ENCODE results near the gene F13A1. TPM values are rescaled to one million over a fixed set of nuclear protein-coding genes. Genes with fewer than 3 reads are reported as not detected.

F13A1 gene
- polyA plus RNA-seq (2013, experiment 1 of 4), result 1.6 TPM
- polyA plus RNA-seq (2013, experiment 2 of 4), result 0.91 TPM
- 0.27 TPM for polyA plus RNA-seq (2013, experiment 3 of 4)
- polyA plus RNA-seq (2013, experiment 4 of 4), result 0.65 TPM

GRCh38 chr6:6319952-6320811 is at the start of gene F13A1:
Gene F13A1 (minus strand): TSS chr6:6320662. CDS start chr6:6318664, 1,998 bp downstream.
- peak within 1 kb of the TSS; percentile 25 for H3K4me3 ChIP-seq (ENCODE audit: insufficient read depth, low read depth, low read length)
- no peak within 1 kb of the TSS for H3K27ac ChIP-seq (ENCODE audit: insufficient read depth, low read depth, low read length, poor library complexity, severe bottlenecking)
- 2 to 3% methylated on average over 39 of the region's 39 CpGs for WGBS, 2 experiments
- H3K4me1 ChIP-seq (ENCODE audit: control insufficient read depth, insufficient read depth, low read length), result peaks cover 24% of the 10 kb centered on the region
- H3K9me3 ChIP-seq (ENCODE audit: control insufficient read depth, low read length), result no peaks in the 10 kb centered on the region
- H3K27me3 ChIP-seq (ENCODE audit: control insufficient read depth, insufficient read depth, low read length, poor library complexity, severe bottlenecking), result peaks cover 29% of the 10 kb centered on the region
- no peaks in the 10 kb centered on the region for H3K36me3 ChIP-seq (ENCODE audit: control insufficient read depth, insufficient read depth, low read length)

GRCh38 chr6:6368684-6369052 is 48.2 kb upstream of the F13A1 start:
- H3K4me3 ChIP-seq (ENCODE audit: insufficient read depth, low read depth, low read length), result no peak overlapping the region
- H3K4me1 ChIP-seq (ENCODE audit: control insufficient read depth, insufficient read depth, low read length), result no peaks in the 10 kb centered on the region
- H3K27ac ChIP-seq (ENCODE audit: insufficient read depth, low read depth, low read length, poor library complexity, severe bottlenecking), result no peak overlapping the region
- no peaks in the 10 kb centered on the region for H3K27me3 ChIP-seq (ENCODE audit: control insufficient read depth, insufficient read depth, low read length, poor library complexity, severe bottlenecking)
- H3K36me3 ChIP-seq (ENCODE audit: control insufficient read depth, insufficient read depth, low read length), result no peaks in the 10 kb centered on the region
- H3K9me3 ChIP-seq (ENCODE audit: control insufficient read depth, low read length), result no peaks in the 10 kb centered on the region
- WGBS, 2 experiments, result 89 to 97% methylated on average over 1 of the region's 1 CpG

- Histone ChIP-seq H3K27ac (ENCODE audit: insufficient read depth, low read depth, low read length, poor library complexity, severe bottlenecking) (no peak overlapping the region), H3K36me3 (ENCODE audit: control insufficient read depth, insufficient read depth, low read length) (no peaks in the 10 kb centered on the region), H3K4me3 (ENCODE audit: insufficient read depth, low read depth, low read length) (no peak overlapping the region), H3K4me1 (ENCODE audit: control insufficient read depth, insufficient read depth, low read length) (no peaks in the 10 kb centered on the region), H3K9me3 (ENCODE audit: control insufficient read depth, low read length) (no peaks in the 10 kb centered on the region), H3K27me3 (ENCODE audit: control insufficient read depth, insufficient read depth, low read length, poor library complexity, severe bottlenecking) (no peaks in the 10 kb centered on the region)
- 80 to 100% methylated on average over 2 to 3 of the region's 3 CpGs for WGBS, 2 experiments
These were observed 47.7 kb upstream of the F13A1 start for GRCh38 chr6:6368040-6368683.

GRCh38 chr6:6366803-6367202 is 46.3 kb upstream of the F13A1 start:
- H3K27ac ChIP-seq (ENCODE audit: insufficient read depth, low read depth, low read length, poor library complexity, severe bottlenecking), result no peak overlapping the region
- H3K9me3 ChIP-seq (ENCODE audit: control insufficient read depth, low read length), result no peaks in the 10 kb centered on the region
- 88 to 89% methylated on average over 8 of the region's 8 CpGs for WGBS, 2 experiments

GRCh38 chr6:6365242-6365641 is 44.8 kb upstream of the F13A1 start:
- H3K4me3 ChIP-seq (ENCODE audit: insufficient read depth, low read depth, low read length), result no peak overlapping the region
- WGBS, 2 experiments, result 93 to 96% methylated on average over 4 of the region's 4 CpGs
- H3K27ac ChIP-seq (ENCODE audit: insufficient read depth, low read depth, low read length, poor library complexity, severe bottlenecking), result no peak overlapping the region
- H3K4me1 ChIP-seq (ENCODE audit: control insufficient read depth, insufficient read depth, low read length), result no peaks in the 10 kb centered on the region
- no peaks in the 10 kb centered on the region for H3K36me3 ChIP-seq (ENCODE audit: control insufficient read depth, insufficient read depth, low read length)
- H3K9me3 ChIP-seq (ENCODE audit: control insufficient read depth, low read length), result no peaks in the 10 kb centered on the region
- no peaks in the 10 kb centered on the region for H3K27me3 ChIP-seq (ENCODE audit: control insufficient read depth, insufficient read depth, low read length, poor library complexity, severe bottlenecking)

More at GRCh38 chr6:6366803-6367202, 46.3 kb upstream of the F13A1 start:
- Histone ChIP-seq H3K4me1 (ENCODE audit: control insufficient read depth, insufficient read depth, low read length) (no peaks in the 10 kb centered on the region), H3K36me3 (ENCODE audit: control insufficient read depth, insufficient read depth, low read length) (no peaks in the 10 kb centered on the region), H3K4me3 (ENCODE audit: insufficient read depth, low read depth, low read length) (no peak overlapping the region), H3K27me3 (ENCODE audit: control insufficient read depth, insufficient read depth, low read length, poor library complexity, severe bottlenecking) (no peaks in the 10 kb centered on the region)

- Histone ChIP-seq H3K4me1 (ENCODE audit: control insufficient read depth, insufficient read depth, low read length) (no peaks in the 10 kb centered on the region), H3K4me3 (ENCODE audit: insufficient read depth, low read depth, low read length) (no peak overlapping the region), H3K36me3 (ENCODE audit: control insufficient read depth, insufficient read depth, low read length) (no peaks in the 10 kb centered on the region), H3K27ac (ENCODE audit: insufficient read depth, low read depth, low read length, poor library complexity, severe bottlenecking) (no peak overlapping the region), H3K9me3 (ENCODE audit: control insufficient read depth, low read length) (no peaks in the 10 kb centered on the region), H3K27me3 (ENCODE audit: control insufficient read depth, insufficient read depth, low read length, poor library complexity, severe bottlenecking) (no peaks in the 10 kb centered on the region)
- WGBS, 2 experiments, result 86 to 87% methylated on average over 5 of the region's 5 CpGs
These were observed 41.8 kb upstream of the F13A1 start for GRCh38 chr6:6362056-6362840.

- Histone ChIP-seq H3K27ac (ENCODE audit: insufficient read depth, low read depth, low read length, poor library complexity, severe bottlenecking) (no peak overlapping the region), H3K36me3 (ENCODE audit: control insufficient read depth, insufficient read depth, low read length) (no peaks in the 10 kb centered on the region), H3K9me3 (ENCODE audit: control insufficient read depth, low read length) (no peaks in the 10 kb centered on the region), H3K27me3 (ENCODE audit: control insufficient read depth, insufficient read depth, low read length, poor library complexity, severe bottlenecking) (no peaks in the 10 kb centered on the region), H3K4me3 (ENCODE audit: insufficient read depth, low read depth, low read length) (no peak overlapping the region), H3K4me1 (ENCODE audit: control insufficient read depth, insufficient read depth, low read length) (no peaks in the 10 kb centered on the region)
- WGBS, 2 experiments, result 94 to 95% methylated on average over 3 of the region's 3 CpGs
These were observed 37.1 kb upstream of the F13A1 start for GRCh38 chr6:6357530-6357929.

- Histone ChIP-seq H3K9me3 (ENCODE audit: control insufficient read depth, low read length) (no peaks in the 10 kb centered on the region), H3K36me3 (ENCODE audit: control insufficient read depth, insufficient read depth, low read length) (no peaks in the 10 kb centered on the region), H3K27me3 (ENCODE audit: control insufficient read depth, insufficient read depth, low read length, poor library complexity, severe bottlenecking) (no peaks in the 10 kb centered on the region), H3K27ac (ENCODE audit: insufficient read depth, low read depth, low read length, poor library complexity, severe bottlenecking) (no peak overlapping the region), H3K4me3 (ENCODE audit: insufficient read depth, low read depth, low read length) (no peak overlapping the region), H3K4me1 (ENCODE audit: control insufficient read depth, insufficient read depth, low read length) (no peaks in the 10 kb centered on the region)
- WGBS, 2 experiments, result 72 to 75% methylated on average over 6 of the region's 6 CpGs
These were observed 36.6 kb upstream of the F13A1 start for GRCh38 chr6:6357032-6357431.

GRCh38 chr6:6352772-6353171 is 32.3 kb upstream of the F13A1 start:
- H3K36me3 ChIP-seq (ENCODE audit: control insufficient read depth, insufficient read depth, low read length), result no peaks in the 10 kb centered on the region
- H3K9me3 ChIP-seq (ENCODE audit: control insufficient read depth, low read length), result no peaks in the 10 kb centered on the region
- H3K27me3 ChIP-seq (ENCODE audit: control insufficient read depth, insufficient read depth, low read length, poor library complexity, severe bottlenecking), result no peaks in the 10 kb centered on the region
- no peak overlapping the region for H3K4me3 ChIP-seq (ENCODE audit: insufficient read depth, low read depth, low read length)
- H3K27ac ChIP-seq (ENCODE audit: insufficient read depth, low read depth, low read length, poor library complexity, severe bottlenecking), result no peak overlapping the region
- no peaks in the 10 kb centered on the region for H3K4me1 ChIP-seq (ENCODE audit: control insufficient read depth, insufficient read depth, low read length)
- 84 to 92% methylated on average over 6 of the region's 6 CpGs for WGBS, 2 experiments
